ENCODE results near the gene PKDCC.
"Not testable (repeated sequence)": the region's sequence is repeated elsewhere in the genome, so short reads cannot be mapped to it uniquely, and the experiment has no call there.

Gene PKDCC

GRCh38 chr2:42030200-42030759 lies 17.5 kb upstream of the PKDCC start:
- no peak for DNase-seq (ENCODE audit: low spot score)

- no peak for DNase-seq (ENCODE audit: low spot score)
These were observed 17.0 kb upstream of the PKDCC start for GRCh38 chr2:42030829-42031228.

GRCh38 chr2:42031281-42032223 lies 16.3 kb upstream of the PKDCC start:
- no peak for DNase-seq (ENCODE audit: low spot score)

GRCh38 chr2:42032224-42032620 lies 15.6 kb upstream of the PKDCC start:
- DNase-seq (ENCODE audit: low spot score): no peak

- DNase-seq (ENCODE audit: low spot score): no peak
These were observed 15.1 kb upstream of the PKDCC start for GRCh38 chr2:42032745-42033144.

- DNase-seq (ENCODE audit: low spot score): not testable (repeated sequence)
These were observed 13.7 kb upstream of the PKDCC start for GRCh38 chr2:42034096-42034495.

GRCh38 chr2:42035241-42035640 lies 12.6 kb upstream of the PKDCC start:
- no peak for DNase-seq (ENCODE audit: low spot score)

- DNase-seq (ENCODE audit: low spot score): no peak
These were observed 11.4 kb upstream of the PKDCC start for GRCh38 chr2:42036413-42036812.

GRCh38 chr2:42036940-42037339 lies 10.9 kb upstream of the PKDCC start:
- no peak for DNase-seq (ENCODE audit: low spot score)

- DNase-seq (ENCODE audit: low spot score): no peak
These were observed 7.1 kb upstream of the PKDCC start for GRCh38 chr2:42040643-42041278.

- DNase-seq (ENCODE audit: low spot score): no peak
These were observed 6.3 kb upstream of the PKDCC start for GRCh38 chr2:42041377-42042127.

GRCh38 chr2:42042631-42043355 lies 5.0 kb upstream of the PKDCC start:
- DNase-seq (ENCODE audit: low spot score): no peak

GRCh38 chr2:42043789-42044394 lies 3.9 kb upstream of the PKDCC start:
- DNase-seq (ENCODE audit: low spot score): no peak

GRCh38 chr2:42044939-42045338 lies 2.9 kb upstream of the PKDCC start:
- no peak for DNase-seq (ENCODE audit: low spot score)

- DNase-seq (ENCODE audit: low spot score): no peak
These were observed 2.5 kb upstream of the PKDCC start for GRCh38 chr2:42045352-42045751.

GRCh38 chr2:42045848-42046748 lies 1.7 kb upstream of the PKDCC start:
- DNase-seq (ENCODE audit: low spot score): no peak

GRCh38 chr2:42046819-42047487 lies 868 bp upstream of the PKDCC start:
- no peak for DNase-seq (ENCODE audit: low spot score)

- DNase-seq (ENCODE audit: low spot score): no peak
These were observed 739 bp downstream of the PKDCC start for GRCh38 chr2:42048299-42049220.
